Amygdala (tissue), 56 donors: ENCODE data around the gene EDEM1.
A peak's percentile ranks its signal among the peaks of the same experiment; 100 is the strongest.
"Not testable (repeated sequence)": the region's sequence is repeated elsewhere in the genome, so short reads cannot be mapped to it uniquely, and the experiment has no call there.

ENCODE experiments used
- DNase-seq, 56 donors: peaks; one replicate each; lab custom pipeline; 2025; lab: John Stamatoyannopoulos, UW

EDEM1 gene

GRCh38 chr3:5227812-5228211 is 40.3 kb downstream of the EDEM1 start:
- no peak for DNase-seq

- no peak for DNase-seq
These were observed 41.9 kb downstream of the EDEM1 start for GRCh38 chr3:5229414-5229813.

GRCh38 chr3:5231074-5231473 is 43.6 kb downstream of the EDEM1 start:
- peak in 1 of 56 donors; percentile 5 for DNase-seq

- DNase-seq: peak in 4 of 56 donors; percentile 10 to 23 (median 14)
These were observed 44.0 kb downstream of the EDEM1 start for GRCh38 chr3:5231487-5231886.

GRCh38 chr3:5232570-5232969 is 45.1 kb downstream of the EDEM1 start:
- DNase-seq: no peak

- no peak for DNase-seq
These were observed 45.5 kb downstream of the EDEM1 start for GRCh38 chr3:5233026-5233425.

- no peak for DNase-seq
These were observed 48.1 kb downstream of the EDEM1 start for GRCh38 chr3:5235655-5236054.

GRCh38 chr3:5238545-5238944 is 51.0 kb downstream of the EDEM1 start:
- DNase-seq: no peak

- no peak for DNase-seq
These were observed 52.1 kb downstream of the EDEM1 start for GRCh38 chr3:5239602-5240001.

- no peak for DNase-seq
These were observed 53.2 kb downstream of the EDEM1 start for GRCh38 chr3:5240740-5241139.

GRCh38 chr3:5242785-5243184 is 55.3 kb downstream of the EDEM1 start:
- DNase-seq: not testable (repeated sequence)

- DNase-seq: no peak
These were observed 58.4 kb downstream of the EDEM1 start for GRCh38 chr3:5245927-5246326.

GRCh38 chr3:5248822-5249221 is 61.3 kb downstream of the EDEM1 start:
- no peak for DNase-seq

GRCh38 chr3:5250467-5251195 is 63.1 kb downstream of the EDEM1 start:
- no peak for DNase-seq

GRCh38 chr3:5251196-5251583 is 63.7 kb downstream of the EDEM1 start:
- DNase-seq: no peak

GRCh38 chr3:5252131-5252530 is 64.6 kb downstream of the EDEM1 start:
- DNase-seq: no peak

- DNase-seq: no peak
These were observed 67.0 kb downstream of the EDEM1 start for GRCh38 chr3:5254281-5255048.

GRCh38 chr3:5255404-5256344 is 68.2 kb downstream of the EDEM1 start:
- no peak for DNase-seq

GRCh38 chr3:5258526-5258925 is 71.0 kb downstream of the EDEM1 start:
- DNase-seq: no peak

GRCh38 chr3:5260992-5261501 is 73.5 kb downstream of the EDEM1 start:
- DNase-seq: no peak

- no peak for DNase-seq
These were observed 75.0 kb downstream of the EDEM1 start for GRCh38 chr3:5262507-5262906.
